ENCODE results near the gene COG6. TPM values are rescaled to one million over a fixed set of nuclear protein-coding genes. Genes with fewer than 3 reads are reported as not detected.

COG6 gene
- total and polyA plus RNA-seq, 2 of the 8 experiments (the other 6 are each of a cell fraction or from before 2014, with no cell fraction given), result 8.8 to 22.3 TPM

- Histone ChIP-seq H3K79me1 (ENCODE audit: low read depth, low read length) (no peaks in the 10 kb centered on the region), H2BK20ac (ENCODE audit: low read length) (no peak overlapping the region), H3K27me3 (replicated peaks in 1 of 4; ENCODE audit: control insufficient read depth in 3 of 4, extremely low read depth in 1 of 4, insufficient read depth in 3 of 4, low read length in 3 of 4) (peaks cover 0 to 1% (median 0%) of the 10 kb centered on the region in 4 experiments; a peak in 1 of 7 replicates), H2BK120ac (replicated peaks; ENCODE audit: low read depth, low read length) (no peak overlapping the region), H2BK12ac (ENCODE audit: low read depth, low read length) (no peak overlapping the region), H2AK5ac (ENCODE audit: low read depth, low read length) (no peak overlapping the region), H3K4me1 (replicated peaks in 1 of 4; ENCODE audit: control insufficient read depth in 3 of 4, insufficient read depth in 4 of 4, low read length in 3 of 4) (no peaks in the 10 kb centered on the region), H4K8ac (ENCODE audit: extremely low read depth, insufficient read depth, low read length) (no peak overlapping the region), H2AFZ (ENCODE audit: low read length) (no peak overlapping the region), H3K27ac (ENCODE audit: low read depth, low read length) (no peak overlapping the region), H3K9ac (replicated peaks in 1 of 4; ENCODE audit: extremely low read depth in 1 of 4, low read depth in 3 of 4, low read length in 3 of 4) (no peak overlapping the region), H3K4me2 (ENCODE audit: insufficient read depth in 1 of 2, low read depth in 2 of 2, low read length in 2 of 2) (no peak overlapping the region), H3K56ac (replicated peaks; ENCODE audit: insufficient read length, low read depth, low read length) (no peak overlapping the region), H3K23me2 (ENCODE audit: low read depth, low read length) (no peaks in the 10 kb centered on the region), H3K36me3 (ENCODE audit: control insufficient read depth in 2 of 4, insufficient read depth in 4 of 4, low read length in 3 of 4) (peaks cover 0 to 12% (median 0%) of the 10 kb centered on the region in 4 experiments; a peak in 2 of 8 replicates), H3K18ac (ENCODE audit: extremely low read depth, low read length) (no peak overlapping the region), H3K4me3 (ENCODE audit: extremely low read depth in 1 of 4, insufficient read depth in 2 of 4, low read depth in 3 of 4, low read length in 4 of 4) (no peak overlapping the region), H3K14ac (ENCODE audit: insufficient read length) (no peak overlapping the region), H4K20me1 (replicated peaks in 1 of 2; ENCODE audit: control insufficient read depth in 1 of 2, insufficient read depth in 2 of 2, low read length in 2 of 2) (no peaks in the 10 kb centered on the region), H2BK15ac (ENCODE audit: low read length) (no peak overlapping the region), H3K9me3 (ENCODE audit: insufficient read depth in 2 of 2, low read depth in 1 of 2, low read length in 1 of 2) (no peaks in the 10 kb centered on the region), H3K23ac (ENCODE audit: insufficient read length) (no peak overlapping the region), H4K91ac (replicated peaks; ENCODE audit: insufficient read length, low read length) (no peak overlapping the region), H2BK5ac (ENCODE audit: low read depth, low read length) (no peak overlapping the region), H3K79me2 (ENCODE audit: control insufficient read depth in 1 of 2, insufficient read depth in 2 of 2, low read length in 2 of 2) (no peaks in the 10 kb centered on the region), H4K5ac (ENCODE audit: insufficient read length, low read depth, low read length) (no peak overlapping the region), H3K4ac (replicated peaks; ENCODE audit: insufficient read length, low read depth, low read length) (no peak overlapping the region)
- ChIA-PET CTCF (ENCODE audit: partially characterized antibody) (interaction anchor here (1.1 kb wide), 1 partner anchor 46 kb away, joined by 3 read pairs; no protein-coding TSS in a partner anchor), POLR2A (ENCODE audit: partially characterized antibody) (no interaction called here)
- WGBS, 2 experiments (ENCODE audit: extremely low coverage in 1 of 2, insufficient coverage in 1 of 2, insufficient read length in 1 of 2, insufficient replicate concordance in 2 of 2, low coverage in 1 of 2, low lambda C conversion rate in 2 of 2, missing lambda C conversion rate in 1 of 2), result 91% methylated on average over 3 of the region's 3 CpGs; no CpG with 5 or more reads in 1 of the 2 experiments
- no peak for DNase-seq (ENCODE audit: low read depth in 1 of 2, low spot score in 2 of 2)
- FAIRE-seq, result no peak
- no peak for TF ChIP-seq BACH1 (IDR thresholded peaks at IDR 0.05; ENCODE audit: low read length)
- TF ChIP-seq ASH2L (IDR thresholded peaks at IDR 0.05; ENCODE audit: low read length), result no peak
- no peak for TF ChIP-seq CEBPB (IDR thresholded peaks at IDR 0.05; ENCODE audit: low read depth, low read length)
- TF ChIP-seq TAF1 (IDR thresholded peaks at IDR 0.05; ENCODE audit: low read depth, low read length), result no peak
- TF ChIP-seq RFX5 (IDR thresholded peaks at IDR 0.05; ENCODE audit: borderline replicate concordance, low read depth, low read length), result no peak
- TF ChIP-seq HDAC2 (IDR thresholded peaks at IDR 0.05; ENCODE audit: borderline replicate concordance in 1 of 2, low read depth in 2 of 2, low read length in 2 of 2), result no peak
- no peak for TF ChIP-seq CHD2 (IDR thresholded peaks at IDR 0.05; ENCODE audit: low read length)
- no peak for TF ChIP-seq GTF2F1 (IDR thresholded peaks at IDR 0.05; ENCODE audit: borderline replicate concordance, low read depth, low read length)
- no peak for TF ChIP-seq CTBP2 (IDR thresholded peaks at IDR 0.05; ENCODE audit: borderline replicate concordance, insufficient read depth, insufficient read length, low read length)
- TF ChIP-seq BRCA1 (IDR thresholded peaks at IDR 0.05; ENCODE audit: low read depth, low read length), result no peak
- no peak for TF ChIP-seq SAP30 (IDR thresholded peaks at IDR 0.05; ENCODE audit: insufficient read depth, insufficient replicate concordance, low read length)
Measured at GRCh38 chr13:39729156-39729555, 73.7 kb downstream of the COG6 start.
